ENCODE measurements around the gene PACRG.

- TF ChIP-seq CTCF (IDR thresholded peaks at IDR 0.05 in 4 of 5, conservative IDR thresholded peaks at IDR 0.05 in 1 of 5) (no peak), POLR2A (IDR thresholded peaks at IDR 0.05) (no peak)
Observed at GRCh38 chr6:163329991-163330390, 602.2 kb downstream of the PACRG start.

Data from gastrocnemius medialis (tissue), 4 donors.